ENCODE results near the gene FGFR2. TPM values are rescaled to one million over a fixed set of nuclear protein-coding genes. Genes with fewer than 3 reads are reported as not detected.
A peak's percentile ranks its signal among the peaks of the same experiment; 100 is the strongest.

The FGFR2 gene
- total and polyA plus RNA-seq, 12 donors, result 0.09 to 0.81 (median 0.51) TPM

DNA sequence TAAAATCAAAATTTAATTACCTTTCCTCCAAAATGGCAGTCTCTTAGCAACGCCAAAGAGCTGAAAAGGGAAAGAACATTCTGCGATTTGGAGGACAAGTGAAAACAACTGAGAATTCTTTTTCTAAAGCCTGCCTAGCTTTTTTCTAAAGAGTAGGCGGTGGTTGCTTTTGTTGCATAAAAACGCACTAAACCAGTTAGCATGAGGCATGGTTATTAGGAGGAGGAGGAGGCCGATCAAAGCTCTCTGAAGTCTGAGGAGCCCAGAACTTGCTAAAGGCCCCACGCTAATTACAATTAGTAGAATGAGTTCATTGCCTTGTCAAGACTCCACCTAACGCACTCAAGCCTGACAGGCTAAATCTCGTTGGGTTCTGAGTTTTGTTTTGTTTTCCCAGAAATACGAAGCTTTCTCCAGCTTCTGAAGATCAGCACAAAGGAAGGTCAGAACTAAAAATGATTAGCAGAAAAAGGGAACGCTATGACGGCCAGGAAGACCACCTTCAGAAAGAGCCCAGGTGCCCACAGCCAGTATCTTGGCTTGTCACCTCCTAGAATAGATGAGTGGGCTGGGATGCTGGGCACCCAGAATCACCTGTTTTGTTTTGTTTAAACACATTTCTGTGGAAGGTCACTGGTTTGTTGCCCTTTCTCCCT, 72.0 kb downstream of the FGFR2 start:
- Histone ChIP-seq H3K27me3 (peaks cover 0 to 18% (median 5%) of the 10 kb centered on the region in 7 donors), H3K27ac (no peak overlapping the region), H3K4me1 (no peaks in the 10 kb centered on the region), H3K9me3 (no peaks in the 10 kb centered on the region), H3K4me3 (no peak overlapping the region), H3K36me3 (no peaks in the 10 kb centered on the region)
- 86 to 93% methylated on average over 11 of the region's 11 CpGs for WGBS, 2 donors
- DNase-seq (no peak), ATAC-seq (no peak)
- intact Hi-C loops (cut with DNase I), result no loop called here
- TF ChIP-seq, protein P1, sequence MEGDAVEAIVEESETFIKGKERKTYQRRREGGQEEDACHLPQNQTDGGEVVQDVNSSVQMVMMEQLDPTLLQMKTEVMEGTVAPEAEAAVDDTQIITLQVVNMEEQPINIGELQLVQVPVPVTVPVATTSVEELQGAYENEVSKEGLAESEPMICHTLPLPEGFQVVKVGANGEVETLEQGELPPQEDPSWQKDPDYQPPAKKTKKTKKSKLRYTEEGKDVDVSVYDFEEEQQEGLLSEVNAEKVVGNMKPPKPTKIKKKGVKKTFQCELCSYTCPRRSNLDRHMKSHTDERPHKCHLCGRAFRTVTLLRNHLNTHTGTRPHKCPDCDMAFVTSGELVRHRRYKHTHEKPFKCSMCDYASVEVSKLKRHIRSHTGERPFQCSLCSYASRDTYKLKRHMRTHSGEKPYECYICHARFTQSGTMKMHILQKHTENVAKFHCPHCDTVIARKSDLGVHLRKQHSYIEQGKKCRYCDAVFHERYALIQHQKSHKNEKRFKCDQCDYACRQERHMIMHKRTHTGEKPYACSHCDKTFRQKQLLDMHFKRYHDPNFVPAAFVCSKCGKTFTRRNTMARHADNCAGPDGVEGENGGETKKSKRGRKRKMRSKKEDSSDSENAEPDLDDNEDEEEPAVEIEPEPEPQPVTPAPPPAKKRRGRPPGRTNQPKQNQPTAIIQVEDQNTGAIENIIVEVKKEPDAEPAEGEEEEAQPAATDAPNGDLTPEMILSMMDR (IDR thresholded peaks at IDR 0.05), result no peak

DNA sequence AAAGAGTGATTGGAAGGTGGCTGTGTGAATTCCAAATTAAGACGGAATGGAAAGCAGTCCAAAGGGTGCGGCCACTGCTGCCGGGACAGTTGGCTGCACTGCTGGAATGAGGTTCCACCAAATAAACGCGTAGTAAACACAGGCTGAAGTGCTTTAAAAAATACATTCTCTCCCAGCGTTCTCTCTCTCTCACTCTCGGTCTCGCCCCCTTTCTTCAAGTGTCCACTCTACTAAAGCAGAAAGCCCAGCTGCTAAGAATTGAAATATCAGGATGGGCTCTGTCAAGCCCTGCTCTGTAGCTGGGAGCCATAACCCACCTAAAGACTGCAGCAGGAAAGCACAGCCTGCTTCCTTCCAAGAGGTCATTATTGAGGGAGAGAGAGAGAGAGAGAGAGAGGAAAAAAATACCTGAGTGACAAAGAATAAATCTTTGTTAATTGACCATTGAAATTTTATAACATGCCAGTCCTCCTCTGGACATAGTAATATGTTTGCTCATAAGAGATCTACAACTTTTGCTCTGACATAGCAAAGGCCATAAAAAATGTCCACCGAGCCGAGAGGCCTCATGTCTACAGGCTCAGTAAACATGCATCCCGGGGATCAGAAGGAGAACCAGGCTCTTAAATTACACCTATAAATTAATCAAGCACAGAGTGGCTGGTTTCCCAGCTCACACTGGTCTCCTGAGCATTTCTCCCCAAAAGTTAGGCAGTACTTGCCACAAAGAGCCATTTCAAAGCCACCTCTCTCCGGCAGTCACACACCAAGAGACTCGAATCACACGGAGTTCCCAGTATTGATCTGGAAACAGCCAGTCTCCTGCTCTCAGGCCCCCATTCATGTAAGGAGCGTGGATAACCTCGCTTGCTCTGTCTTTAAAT, 72.8 kb downstream of the FGFR2 start:
- WGBS, 2 donors, result 80 to 81% methylated on average over 16 of the region's 16 CpGs

GRCh38 chr10:121524157-121524817, 74.0 kb downstream of the FGFR2 start:
- Histone ChIP-seq H3K27ac (no peak overlapping the region), H3K4me3 (no peak overlapping the region), H3K27me3 (peaks cover 0 to 20% (median 3%) of the 10 kb centered on the region in 7 donors), H3K9me3 (no peaks in the 10 kb centered on the region), H3K36me3 (no peaks in the 10 kb centered on the region), H3K4me1 (no peaks in the 10 kb centered on the region)
- intact Hi-C loops (cut with DNase I), result no loop called here
- TF ChIP-seq, protein P1 (IDR thresholded peaks at IDR 0.05), result no peak
- 80 to 82% methylated on average over 17 of the region's 17 CpGs for WGBS, 2 donors
- no peak for DNase-seq
- ATAC-seq, result no peak

More for the DNA sequence above, 72.8 kb downstream of the FGFR2 start:
- Histone ChIP-seq H3K27me3 (peaks cover 0 to 16% (median 5%) of the 10 kb centered on the region in 7 donors), H3K36me3 (no peaks in the 10 kb centered on the region), H3K4me3 (no peak overlapping the region), H3K4me1 (no peaks in the 10 kb centered on the region), H3K27ac (no peak overlapping the region), H3K9me3 (no peaks in the 10 kb centered on the region)
- ATAC-seq (peak in 2 of 8 donors; percentile 38 to 61), DNase-seq (no peak)
- TF ChIP-seq, protein P1 (IDR thresholded peaks at IDR 0.05), result no peak
- intact Hi-C loops (cut with DNase I), result no loop called here

GRCh38 chr10:121522831-121523230, 75.4 kb downstream of the FGFR2 start:
- no peak overlapping the region for H3K27ac ChIP-seq
- H3K9me3 ChIP-seq, result no peaks in the 10 kb centered on the region
- no peaks in the 10 kb centered on the region for H3K4me1 ChIP-seq
- no peaks in the 10 kb centered on the region for H3K36me3 ChIP-seq
- peaks cover 0 to 20% (median 3%) of the 10 kb centered on the region in 7 donors for H3K27me3 ChIP-seq
- DNase-seq, result no peak
- intact Hi-C loops (cut with DNase I), result no loop called here
- WGBS, 2 donors, result 84 to 85% methylated on average over 1 of the region's 1 CpG
- H3K4me3 ChIP-seq, result no peak overlapping the region
- TF ChIP-seq, protein P1 (IDR thresholded peaks at IDR 0.05), result no peak
- no peak for ATAC-seq

All from heart right ventricle (tissue), 16 donors.